Neural cell (in vitro differentiated cells): ENCODE data around the gene APOC1. TPM values are rescaled to one million over a fixed set of nuclear protein-coding genes. Genes with fewer than 3 reads are reported as not detected.
A peak's percentile ranks its signal among the peaks of the same experiment; 100 is the strongest.

Experiments
- H2AFZ ChIP-seq: fragments of 200-600, 300-800 bp; sonication (generic), shearing (Covaris generic); 2 replicates; pipeline ENCODE4 v1.6.0; 2014; ENCODE audit warnings: low read depth, mild to moderate bottlenecking, antibody characterized with exemption, low read length, moderate library complexity
- H3F3A ChIP-seq: fragments of 200-600 bp; shearing (Covaris generic); 2 replicates; pipeline ENCODE4 v1.6.1; 2016; ENCODE audit warnings: mild to moderate bottlenecking, moderate library complexity, mixed read lengths, antibody characterized with exemption, low read length; ENCODE audit not compliant: insufficient read depth, poor library complexity, severe bottlenecking
- H3K27ac ChIP-seq: fragments of 200-600, 300-800 bp; sonication (generic), shearing (Covaris generic); 2 replicates; pipeline ENCODE4 v1.5.1; 2014; ENCODE audit warnings: mild to moderate bottlenecking, low read length, moderate library complexity
- H3K27me3 ChIP-seq: fragments of 300-800, 200-600 bp; sonication (generic), shearing (Covaris generic); 2 replicates; pipeline ENCODE4 v1.6.0; 2014; ENCODE audit warnings: mild to moderate bottlenecking, low read depth, low read length, moderate library complexity; ENCODE audit not compliant: insufficient read depth
- H3K36me3 ChIP-seq: fragments of 300-800, 200-600 bp; sonication (generic), shearing (Covaris generic); 2 replicates; pipeline ENCODE4 v1.5.1; 2014; ENCODE audit warnings: mild to moderate bottlenecking, antibody characterized with exemption, low read length, moderate library complexity; ENCODE audit not compliant: insufficient read depth
- H3K4me2 ChIP-seq: fragments of 300-800, 200-600 bp; sonication (generic), shearing (Covaris generic); 2 replicates; pipeline ENCODE4 v1.6.0; 2014; ENCODE audit warnings: mild to moderate bottlenecking, low read length
- H3K4me3 ChIP-seq: fragments of 300-800, 200-600 bp; sonication (generic), shearing (Covaris generic); 2 replicates; pipeline ENCODE4 v1.5.1; 2014; ENCODE audit warnings: mild to moderate bottlenecking, low read length, moderate library complexity
- H3K79me2 ChIP-seq: fragments of 200-600 bp; shearing (Covaris generic); replicated peaks from 2 replicates; pipeline ENCODE4 v1.6.0; 2014; ENCODE audit warnings: mild to moderate bottlenecking, low read length, moderate library complexity; ENCODE audit not compliant: insufficient read depth
- H3K9ac ChIP-seq: fragments of 300-800, 200-600 bp; sonication (generic), shearing (Covaris generic); 2 replicates; pipeline ENCODE4 v1.6.1; 2016; ENCODE audit warnings: mild to moderate bottlenecking, low read length, mixed read lengths
- H3K9me2 ChIP-seq: fragments of 200-600 bp; shearing (Covaris generic); 2 replicates; pipeline ENCODE4 v1.6.1; 2016; ENCODE audit warnings: mild to moderate bottlenecking, low read length, mixed read lengths; ENCODE audit not compliant: insufficient read depth
- H3K9me3 ChIP-seq: fragments of 200-600, 300-800 bp; sonication (generic), shearing (Covaris generic); 2 replicates; pipeline ENCODE4 v1.6.1; 2016; ENCODE audit warnings: mild to moderate bottlenecking, mixed run types, low read length, moderate library complexity, mixed read lengths
- H4K20me1 ChIP-seq: fragments of 200-600 bp; shearing (Covaris generic); 2 replicates; pipeline ENCODE4 v1.6.1; 2016; ENCODE audit warnings: mild to moderate bottlenecking, mixed run types; ENCODE audit not compliant: insufficient read depth
- EP300 ChIP-seq: fragments of 450-650 bp; conservative IDR thresholded peaks from 2 replicates; pipeline ENCODE4 v1.6.1; 2014; ENCODE audit warnings: antibody characterized with exemption, mild to moderate bottlenecking, moderate library complexity; ENCODE audit not compliant: poor library complexity, severe bottlenecking
- EZH2 ChIP-seq: fragments of 200-600, 300-800 bp; shearing (Covaris generic), sonication (generic); IDR thresholded peaks from 2 replicates; pipeline ENCODE4 v1.6.1; 2014; ENCODE audit warnings: antibody characterized with exemption, low read length, borderline replicate concordance, mild to moderate bottlenecking; ENCODE audit not compliant: insufficient read depth, poor library complexity, severe bottlenecking
- MXI1 ChIP-seq: fragments of 450-650 bp; conservative IDR thresholded peaks from 2 replicates; pipeline ENCODE4 v1.6.1; 2014; ENCODE audit warnings: antibody characterized with exemption, mild to moderate bottlenecking; ENCODE audit not compliant: poor library complexity, severe bottlenecking
- POLR2AphosphoS5 ChIP-seq: IDR thresholded peaks from 2 replicates; pipeline ENCODE4 v1.6.1; 2012
- RAD21 ChIP-seq: fragments of 450-650 bp; conservative IDR thresholded peaks from 2 replicates; pipeline ENCODE4 v1.6.1; 2014; ENCODE audit warnings: antibody characterized with exemption, mild to moderate bottlenecking, moderate library complexity
- SMC3 ChIP-seq: fragments of 450-650 bp; conservative IDR thresholded peaks from 2 replicates; pipeline ENCODE4 v1.6.1; 2014; ENCODE audit warnings: antibody characterized with exemption, mild to moderate bottlenecking, moderate library complexity; ENCODE audit not compliant: poor library complexity
- TAF1 ChIP-seq: IDR thresholded peaks from 2 replicates; pipeline ENCODE4 v1.6.1; 2012; ENCODE audit warnings: low read depth
- polyA plus RNA-seq: library from polyadenylated mRNA; depleted of rRNA; stranded (reverse); fragments of >200 nt; gene quantifications from 2 replicates; pipeline ENCODE4 v1.2.3, GENCODE V29; 2014
- TF ChIP-seq, protein P1 (sequence below): fragments of 450-650 bp; IDR thresholded peaks from 2 replicates; pipeline ENCODE4 v1.5.1; 2014; ENCODE audit warnings: antibody characterized with exemption, mild to moderate bottlenecking, moderate library complexity; ENCODE audit not compliant: poor library complexity, severe bottlenecking
- TF ChIP-seq, protein P2 (sequence below): IDR thresholded peaks from 2 replicates; pipeline ENCODE4 v1.6.1; 2012; ENCODE audit warnings: borderline replicate concordance

APOC1 gene
- polyA plus RNA-seq, 1 donor from 2014 or later = not detected

DNA sequence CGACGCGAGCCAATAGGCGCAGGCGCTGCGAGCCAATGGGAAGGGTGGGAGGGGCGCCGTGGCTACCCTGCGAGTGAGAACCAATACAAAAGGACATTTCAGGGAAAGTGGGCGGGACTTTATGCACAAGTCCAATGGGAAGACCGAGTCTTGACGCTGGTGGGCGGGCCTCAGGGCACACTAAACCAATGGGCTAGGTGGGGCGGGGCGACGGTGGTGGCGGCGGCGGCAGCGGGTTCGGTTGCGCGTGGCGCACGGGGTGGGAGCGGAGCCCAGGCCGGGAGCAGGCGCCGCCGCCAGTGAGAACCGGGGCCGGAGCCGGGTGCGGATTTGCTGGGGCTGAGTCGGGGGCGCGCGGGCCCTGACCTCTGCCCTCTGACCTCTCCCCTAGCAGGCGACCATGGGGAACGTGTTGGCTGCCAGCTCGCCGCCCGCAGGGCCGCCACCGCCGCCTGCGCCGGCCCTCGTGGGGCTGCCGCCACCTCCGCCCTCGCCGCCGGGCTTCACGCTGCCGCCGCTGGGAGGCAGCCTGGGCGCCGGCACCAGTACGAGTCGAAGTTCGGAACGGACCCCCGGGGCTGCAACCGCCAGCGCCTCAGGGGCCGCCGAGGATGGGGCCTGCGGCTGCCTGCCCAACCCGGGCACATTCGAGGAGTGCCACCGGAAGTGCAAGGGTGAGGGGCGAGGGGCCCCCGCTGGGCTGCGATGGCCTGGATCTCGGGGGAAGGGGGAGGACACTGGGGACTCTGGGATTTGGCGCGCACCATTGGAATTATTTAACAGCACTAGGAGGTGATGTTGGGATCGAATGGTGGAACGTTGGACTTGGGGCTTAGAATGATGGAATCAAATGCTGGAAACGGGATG is 23.2 kb upstream of the APOC1 start, which contains the start of gene TOMM40:
Gene TOMM40, plus strand, starts transcription at position 239 of the 867 bp plus-strand sequence. Its CDS starts 162 bp downstream, at position 401.
- Histone ChIP-seq H3K9me2 (no peaks in the 10 kb centered on the region), H3K9me3 (no peaks in the 10 kb centered on the region), H3K9ac (peak within 1 kb of the TSS; percentile 72), H3F3A (no peaks in the 10 kb centered on the region), H3K79me2 (peaks cover 13% of the 10 kb centered on the region), H3K27ac (peak within 1 kb of the TSS; percentile 94), H4K20me1 (no peaks in the 10 kb centered on the region), H2AFZ (peak within 1 kb of the TSS; percentile 78), H3K27me3 (no peaks in the 10 kb centered on the region), H3K36me3 (no peaks in the 10 kb centered on the region), H3K4me3 (peak within 1 kb of the TSS; percentile 80), H3K4me2 (peak within 1 kb of the TSS; percentile 97)
- TF ChIP-seq EZH2 (no peak), RAD21 (peak; percentile 36), EP300 (no peak), SMC3 (peak; percentile 38), TAF1 (no peak), MXI1 (peak; percentile 98), POLR2AphosphoS5 (peak; percentile 68)
- TF ChIP-seq, protein P1, sequence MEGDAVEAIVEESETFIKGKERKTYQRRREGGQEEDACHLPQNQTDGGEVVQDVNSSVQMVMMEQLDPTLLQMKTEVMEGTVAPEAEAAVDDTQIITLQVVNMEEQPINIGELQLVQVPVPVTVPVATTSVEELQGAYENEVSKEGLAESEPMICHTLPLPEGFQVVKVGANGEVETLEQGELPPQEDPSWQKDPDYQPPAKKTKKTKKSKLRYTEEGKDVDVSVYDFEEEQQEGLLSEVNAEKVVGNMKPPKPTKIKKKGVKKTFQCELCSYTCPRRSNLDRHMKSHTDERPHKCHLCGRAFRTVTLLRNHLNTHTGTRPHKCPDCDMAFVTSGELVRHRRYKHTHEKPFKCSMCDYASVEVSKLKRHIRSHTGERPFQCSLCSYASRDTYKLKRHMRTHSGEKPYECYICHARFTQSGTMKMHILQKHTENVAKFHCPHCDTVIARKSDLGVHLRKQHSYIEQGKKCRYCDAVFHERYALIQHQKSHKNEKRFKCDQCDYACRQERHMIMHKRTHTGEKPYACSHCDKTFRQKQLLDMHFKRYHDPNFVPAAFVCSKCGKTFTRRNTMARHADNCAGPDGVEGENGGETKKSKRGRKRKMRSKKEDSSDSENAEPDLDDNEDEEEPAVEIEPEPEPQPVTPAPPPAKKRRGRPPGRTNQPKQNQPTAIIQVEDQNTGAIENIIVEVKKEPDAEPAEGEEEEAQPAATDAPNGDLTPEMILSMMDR = peak; percentile 48
- TF ChIP-seq, protein P2, sequence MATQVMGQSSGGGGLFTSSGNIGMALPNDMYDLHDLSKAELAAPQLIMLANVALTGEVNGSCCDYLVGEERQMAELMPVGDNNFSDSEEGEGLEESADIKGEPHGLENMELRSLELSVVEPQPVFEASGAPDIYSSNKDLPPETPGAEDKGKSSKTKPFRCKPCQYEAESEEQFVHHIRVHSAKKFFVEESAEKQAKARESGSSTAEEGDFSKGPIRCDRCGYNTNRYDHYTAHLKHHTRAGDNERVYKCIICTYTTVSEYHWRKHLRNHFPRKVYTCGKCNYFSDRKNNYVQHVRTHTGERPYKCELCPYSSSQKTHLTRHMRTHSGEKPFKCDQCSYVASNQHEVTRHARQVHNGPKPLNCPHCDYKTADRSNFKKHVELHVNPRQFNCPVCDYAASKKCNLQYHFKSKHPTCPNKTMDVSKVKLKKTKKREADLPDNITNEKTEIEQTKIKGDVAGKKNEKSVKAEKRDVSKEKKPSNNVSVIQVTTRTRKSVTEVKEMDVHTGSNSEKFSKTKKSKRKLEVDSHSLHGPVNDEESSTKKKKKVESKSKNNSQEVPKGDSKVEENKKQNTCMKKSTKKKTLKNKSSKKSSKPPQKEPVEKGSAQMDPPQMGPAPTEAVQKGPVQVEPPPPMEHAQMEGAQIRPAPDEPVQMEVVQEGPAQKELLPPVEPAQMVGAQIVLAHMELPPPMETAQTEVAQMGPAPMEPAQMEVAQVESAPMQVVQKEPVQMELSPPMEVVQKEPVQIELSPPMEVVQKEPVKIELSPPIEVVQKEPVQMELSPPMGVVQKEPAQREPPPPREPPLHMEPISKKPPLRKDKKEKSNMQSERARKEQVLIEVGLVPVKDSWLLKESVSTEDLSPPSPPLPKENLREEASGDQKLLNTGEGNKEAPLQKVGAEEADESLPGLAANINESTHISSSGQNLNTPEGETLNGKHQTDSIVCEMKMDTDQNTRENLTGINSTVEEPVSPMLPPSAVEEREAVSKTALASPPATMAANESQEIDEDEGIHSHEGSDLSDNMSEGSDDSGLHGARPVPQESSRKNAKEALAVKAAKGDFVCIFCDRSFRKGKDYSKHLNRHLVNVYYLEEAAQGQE = no peak

DNA sequence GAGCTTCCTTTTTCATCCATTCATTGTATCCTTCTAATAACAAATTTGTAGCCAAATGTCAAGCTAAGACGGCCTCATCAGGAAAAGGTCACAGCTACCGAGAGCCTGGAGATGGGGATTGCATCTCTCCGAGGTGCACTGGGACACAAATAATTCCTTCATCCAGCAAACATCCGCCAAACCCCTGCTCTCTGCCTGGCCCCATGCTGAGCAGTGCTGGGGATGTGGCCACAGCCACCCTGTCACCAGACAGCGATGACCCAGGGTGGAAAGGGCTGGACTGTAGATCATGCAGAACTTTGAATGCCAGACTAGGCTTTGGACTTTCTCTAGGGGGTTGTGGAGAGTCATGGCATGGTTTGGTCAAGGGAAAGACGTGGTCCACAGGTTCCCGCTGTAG is 21.5 kb upstream of the APOC1 start:
- no peaks in the 10 kb centered on the region for H3K9me2 ChIP-seq
- no peak overlapping the region for H3K4me2 ChIP-seq
- no peaks in the 10 kb centered on the region for H3F3A ChIP-seq
- H3K79me2 ChIP-seq = peaks cover 13% of the 10 kb centered on the region
- TF ChIP-seq, protein P2 = no peak
- no peak for TF ChIP-seq TAF1
- TF ChIP-seq, protein P1 = no peak
- no peak for TF ChIP-seq MXI1
- no peak for TF ChIP-seq EZH2
- no peak for TF ChIP-seq POLR2AphosphoS5
- H2AFZ ChIP-seq = no peak overlapping the region
- H3K9ac ChIP-seq = no peak overlapping the region
- H3K4me3 ChIP-seq = peak overlapping the region; percentile 80
- H3K36me3 ChIP-seq = no peaks in the 10 kb centered on the region
- H4K20me1 ChIP-seq = no peaks in the 10 kb centered on the region
- H3K9me3 ChIP-seq = no peaks in the 10 kb centered on the region
- no peaks in the 10 kb centered on the region for H3K27me3 ChIP-seq
- no peak overlapping the region for H3K27ac ChIP-seq
